Stomach (tissue), 4 donors: Measurements from ENCODE around the gene MCEE.
"Not testable (repeated sequence)": the region's sequence is repeated elsewhere in the genome, so short reads cannot be mapped to it uniquely, and the experiment has no call there.

ENCODE experiments used
- EP300 ChIP-seq: sonication (generic); formaldehyde crosslinking; IDR thresholded peaks from one replicate; pipeline ENCODE4 v1.6.1; 2017; ENCODE audit warnings: antibody characterized with exemption
- POLR2A ChIP-seq, 4 donors: fragments of 450-650 bp; IDR thresholded peaks; one replicate each; pipeline ENCODE4 v1.6.1; 2016; ENCODE audit warnings: antibody characterized with exemption in 4 of 4, control low read depth in 2 of 4, mild to moderate bottlenecking in 1 of 4, moderate library complexity in 1 of 4
- POLR2AphosphoS5 ChIP-seq, 3 donors: sonication (generic); formaldehyde crosslinking; IDR thresholded peaks; one replicate each; pipeline ENCODE4 v1.6.1; 2016; ENCODE audit warnings: antibody characterized with exemption in 3 of 3
- TF ChIP-seq, protein P1 (sequence below), 7 experiments: fragments of 450-650 bp in 4 of 7; fragments of 200-600 bp in 3 of 7; sonication (generic) in 3 of 7; IDR thresholded peaks; one replicate each; pipeline ENCODE4 v1.5.1; 2016 to 2019; ENCODE audit warnings: antibody characterized with exemption in 7 of 7, control low read depth in 2 of 7, mild to moderate bottlenecking in 1 of 7

DNA sequence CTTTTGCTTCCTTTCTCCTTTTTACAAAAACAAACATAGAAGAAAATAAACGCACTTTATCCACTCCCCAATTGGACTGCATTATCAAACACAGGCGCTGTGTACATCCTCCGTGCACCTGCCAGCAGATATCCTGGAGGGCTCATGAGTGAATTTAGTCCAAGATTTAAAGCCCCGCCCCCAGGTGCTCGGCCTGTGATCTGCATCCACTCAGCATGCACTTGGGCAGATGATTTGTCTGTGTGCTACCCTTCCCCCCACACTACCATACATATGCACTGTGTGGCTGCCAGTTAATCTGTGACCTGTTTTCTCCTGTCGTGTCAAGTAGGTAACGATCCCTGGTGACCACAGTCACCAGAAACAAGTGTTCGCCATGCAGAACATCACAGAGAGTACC lies 48.8 kb upstream of the MCEE start:
- TF ChIP-seq, protein P1, sequence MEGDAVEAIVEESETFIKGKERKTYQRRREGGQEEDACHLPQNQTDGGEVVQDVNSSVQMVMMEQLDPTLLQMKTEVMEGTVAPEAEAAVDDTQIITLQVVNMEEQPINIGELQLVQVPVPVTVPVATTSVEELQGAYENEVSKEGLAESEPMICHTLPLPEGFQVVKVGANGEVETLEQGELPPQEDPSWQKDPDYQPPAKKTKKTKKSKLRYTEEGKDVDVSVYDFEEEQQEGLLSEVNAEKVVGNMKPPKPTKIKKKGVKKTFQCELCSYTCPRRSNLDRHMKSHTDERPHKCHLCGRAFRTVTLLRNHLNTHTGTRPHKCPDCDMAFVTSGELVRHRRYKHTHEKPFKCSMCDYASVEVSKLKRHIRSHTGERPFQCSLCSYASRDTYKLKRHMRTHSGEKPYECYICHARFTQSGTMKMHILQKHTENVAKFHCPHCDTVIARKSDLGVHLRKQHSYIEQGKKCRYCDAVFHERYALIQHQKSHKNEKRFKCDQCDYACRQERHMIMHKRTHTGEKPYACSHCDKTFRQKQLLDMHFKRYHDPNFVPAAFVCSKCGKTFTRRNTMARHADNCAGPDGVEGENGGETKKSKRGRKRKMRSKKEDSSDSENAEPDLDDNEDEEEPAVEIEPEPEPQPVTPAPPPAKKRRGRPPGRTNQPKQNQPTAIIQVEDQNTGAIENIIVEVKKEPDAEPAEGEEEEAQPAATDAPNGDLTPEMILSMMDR (IDR thresholded peaks at IDR 0.05), result not testable (repeated sequence)
- TF ChIP-seq POLR2AphosphoS5 (IDR thresholded peaks at IDR 0.05); POLR2A (IDR thresholded peaks at IDR 0.05); EP300: not testable (repeated sequence)
